Stomach (tissue), 9 donors: Measurements from ENCODE around the gene RFC2. TPM values are rescaled to one million over a fixed set of nuclear protein-coding genes. Genes with fewer than 3 reads are reported as not detected.

Experiments
- DNase-seq, 2 donors: peaks; one replicate each; pipeline versions ENCODE4 v3.0.0 to v3.0.0-alpha.2; 2013 to 2019
- H3K27ac ChIP-seq, 5 donors: fragments of 200-600 bp in 4 of 5; sonication (generic) in 4 of 5; one replicate each; pipeline ENCODE4 v1.5.1; 2013 to 2019; ENCODE audit warnings: mild to moderate bottlenecking in 1 of 5, moderate library complexity in 1 of 5
- H3K27me3 ChIP-seq, 3 donors: fragments of 200-600 bp; sonication (generic); one replicate each; pipeline ENCODE4 v1.5.1; 2017 to 2019; ENCODE audit warnings: mixed run types in 1 of 3
- H3K36me3 ChIP-seq, 4 donors: fragments of 200-600 bp; sonication (generic); 1 replicate in 3 of 4; 2 replicates in 1 of 4; pipeline ENCODE4 v1.5.1; 2016 to 2019
- H3K4me1 ChIP-seq, 4 donors: fragments of 200-600 bp; sonication (generic); one replicate each; pipeline ENCODE4 v1.5.1; 2016 to 2019
- H3K4me3 ChIP-seq, 4 donors: fragments of 200-600 bp; sonication (generic) in 3 of 4; one replicate each; pipeline ENCODE4 v1.5.1; 2016 to 2019; ENCODE audit warnings: mild to moderate bottlenecking in 1 of 4
- H3K9me3 ChIP-seq, 4 donors: fragments of 200-600 bp; sonication (generic); one replicate each; pipeline ENCODE4 v1.5.1; 2016 to 2019
- CTCF ChIP-seq, 7 experiments: fragments of 450-650 bp in 4 of 7; fragments of 200-600 bp in 3 of 7; sonication (generic) in 3 of 7; IDR thresholded peaks; one replicate each; pipeline ENCODE4 v1.5.1; 2016 to 2019; ENCODE audit warnings: antibody characterized with exemption in 7 of 7, control low read depth in 2 of 7, mild to moderate bottlenecking in 1 of 7
- EP300 ChIP-seq: sonication (generic); formaldehyde crosslinking; IDR thresholded peaks from one replicate; pipeline ENCODE4 v1.6.1; 2017; ENCODE audit warnings: antibody characterized with exemption
- POLR2A ChIP-seq, 4 donors: fragments of 450-650 bp; IDR thresholded peaks; one replicate each; pipeline ENCODE4 v1.6.1; 2016; ENCODE audit warnings: antibody characterized with exemption in 4 of 4, control low read depth in 2 of 4, mild to moderate bottlenecking in 1 of 4, moderate library complexity in 1 of 4
- POLR2AphosphoS5 ChIP-seq, 3 donors: sonication (generic); formaldehyde crosslinking; IDR thresholded peaks; one replicate each; pipeline ENCODE4 v1.6.1; 2016; ENCODE audit warnings: antibody characterized with exemption in 3 of 3
- WGBS, 5 donors: extraction: QIAGEN DNeasy Blood & Tissue Kit in 3 of 5; methylation state at CpG; one replicate each; pipeline versions ENCODE4 v1.1.5 to v1.1.7; 2013 to 2018; 5-methylcytosine and 5-hydroxymethylcytosine counted together
- intact Hi-C: fragments of 100-400 bp; cut with DNase I; formaldehyde crosslinking; loops from one replicate; pipeline ENCODE4 v1.15.1; 2023; ENCODE audit warnings: low total_unique reads
- polyA plus RNA-seq, 3 donors: library from polyadenylated mRNA; stranded (reverse); fragments of 200-250 nt; gene quantifications; one replicate each; pipeline ENCODE4 v1.2.3, GENCODE V29; 2013
- total RNA-seq, 5 donors: library from RNA; depleted of rRNA; stranded (reverse); fragments of >200 nt; gene quantifications; one replicate each; pipeline versions ENCODE4 v1.1.0 to v1.2.3, GENCODE V29; 2014 to 2016
- donor health status: healthy with polysubstance abuse.
- donor health status: Bipolar disorder and iron deficiency.
- donor health status: healthy.

Gene RFC2
- total and polyA plus RNA-seq, 8 donors: 7.7 to 39.1 (median 23.0) TPM

- TF ChIP-seq EP300: no peak
- no peak for TF ChIP-seq CTCF (IDR thresholded peaks at IDR 0.05)
- TF ChIP-seq POLR2AphosphoS5 (IDR thresholded peaks at IDR 0.05): peak in 1 of 3 donors; percentile 17
- no peak overlapping the region for H3K4me3 ChIP-seq
- peaks cover 43 to 67% (median 49%) of the 10 kb centered on the region in 4 donors for H3K4me1 ChIP-seq
- intact Hi-C loops: no loop called here
- peaks cover 0 to 10% (median 0%) of the 10 kb centered on the region in 3 donors for H3K27me3 ChIP-seq
- H3K9me3 ChIP-seq: no peaks in the 10 kb centered on the region
- peak in 1 of 2 donors; percentile 69 for DNase-seq
- WGBS, 5 donors: 55 to 74% (median 63%) methylated on average over 7 of the region's 7 CpGs
- peak overlapping the region in 4 of 5 donors; percentile 5 to 90 (median 8) for H3K27ac ChIP-seq
- H3K36me3 ChIP-seq: no peaks in the 10 kb centered on the region
Observed at GRCh38 chr7:74287303-74288033, 33.3 kb upstream of the RFC2 start.

- H3K27ac ChIP-seq: peak overlapping the region in 1 of 5 donors; percentile 90
- no peaks in the 10 kb centered on the region for H3K36me3 ChIP-seq
- intact Hi-C loops: no loop called here
- H3K9me3 ChIP-seq: no peaks in the 10 kb centered on the region
- no peak overlapping the region for H3K4me3 ChIP-seq
- WGBS, 5 donors: 82 to 93% (median 90%) methylated on average over 11 of the region's 11 CpGs
- no peak for TF ChIP-seq POLR2AphosphoS5 (IDR thresholded peaks at IDR 0.05)
- TF ChIP-seq EP300: no peak
- no peak for TF ChIP-seq CTCF (IDR thresholded peaks at IDR 0.05)
- no peak for TF ChIP-seq POLR2A (IDR thresholded peaks at IDR 0.05)
- H3K4me1 ChIP-seq: peaks cover 29 to 55% (median 37%) of the 10 kb centered on the region in 4 donors
- no peak for DNase-seq
- H3K27me3 ChIP-seq: peaks cover 0 to 10% (median 0%) of the 10 kb centered on the region in 3 donors
Observed at GRCh38 chr7:74286131-74286530, 31.9 kb upstream of the RFC2 start.

- peaks cover 23 to 55% (median 29%) of the 10 kb centered on the region in 4 donors for H3K4me1 ChIP-seq
- no peak overlapping the region for H3K4me3 ChIP-seq
- 20 to 51% (median 34%) methylated on average over 6 to 9 of the region's 9 CpGs for whole genome bisulfite sequencing, 5 donors
- peak; percentile 75 to 91 for DNase-seq
- H3K9me3 ChIP-seq: no peaks in the 10 kb centered on the region
- H3K36me3 ChIP-seq: no peaks in the 10 kb centered on the region
- intact Hi-C loops: no loop called here
- peaks cover 0 to 5% (median 0%) of the 10 kb centered on the region in 3 donors for H3K27me3 ChIP-seq
- H3K27ac ChIP-seq: peak overlapping the region; percentile 50 to 83 (median 56)
- TF ChIP-seq POLR2AphosphoS5 (IDR thresholded peaks at IDR 0.05): peak in 2 of 3 donors; percentile 44 to 73
- TF ChIP-seq CTCF (IDR thresholded peaks at IDR 0.05): no peak
- no peak for TF ChIP-seq EP300
- TF ChIP-seq POLR2A (IDR thresholded peaks at IDR 0.05): no peak
Observed at GRCh38 chr7:74284781-74285259, 30.6 kb upstream of the RFC2 start.

GRCh38 chr7:74283858-74284447 lies 29.8 kb upstream of the RFC2 start:
- WGBS, 5 donors: 74 to 86% (median 83%) methylated on average over 8 to 9 of the region's 9 CpGs
- Histone ChIP-seq H3K27me3 (no peaks in the 10 kb centered on the region), H3K4me1 (peaks cover 28 to 62% (median 34%) of the 10 kb centered on the region in 4 donors), H3K27ac (peak overlapping the region in 3 of 5 donors; percentile 50 to 65 (median 52)), H3K4me3 (no peak overlapping the region), H3K9me3 (no peaks in the 10 kb centered on the region), H3K36me3 (no peaks in the 10 kb centered on the region)
- peak in 1 of 2 donors; percentile 22 for DNase-seq
- TF ChIP-seq EP300 (no peak), POLR2AphosphoS5 (IDR thresholded peaks at IDR 0.05) (no peak), POLR2A (IDR thresholded peaks at IDR 0.05) (no peak), CTCF (IDR thresholded peaks at IDR 0.05) (no peak)
- intact Hi-C loops: no loop called here
